Daoy (cell line): ENCODE data around the gene NSUN6. TPM values are rescaled to one million over a fixed set of nuclear protein-coding genes. Genes with fewer than 3 reads are reported as not detected.
"Not testable (repeated sequence)": the region's sequence is repeated elsewhere in the genome, so short reads cannot be mapped to it uniquely, and the experiment has no call there.

Experiments
- DNase-seq: peaks from one replicate; pipeline ENCODE4 v3.0.0-alpha.2; 2015; ENCODE audit warnings: low read depth
- total RNA-seq: library from RNA; depleted of rRNA; stranded (reverse); fragments of >200 nt; shearing (Covaris generic); gene quantifications from 2 replicates; pipeline ENCODE4 v1.2.3, GENCODE V29; 2014

NSUN6 gene
- total RNA-seq, 1 experiment from 2014 or later, result 13.5 TPM

DNA sequence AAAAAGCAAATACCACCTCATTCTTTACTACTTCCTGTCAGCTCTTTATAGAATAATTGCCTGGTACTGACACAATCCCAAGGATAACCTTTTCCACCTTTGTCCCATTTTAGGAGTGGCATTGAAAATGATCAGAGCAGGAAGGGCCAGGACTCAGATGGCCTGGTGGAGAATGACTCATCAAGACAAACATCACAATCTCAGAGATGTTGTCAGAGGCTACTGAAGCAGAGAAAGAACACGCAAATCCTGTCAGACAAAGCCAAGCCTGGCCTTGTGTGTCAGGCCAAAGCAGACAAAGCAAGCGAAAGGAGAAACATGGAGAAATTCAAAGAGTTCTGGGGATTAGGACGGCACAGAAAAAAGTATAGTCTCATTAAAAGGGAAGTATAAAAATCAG is 40.9 kb downstream of the NSUN6 start:
- peak; percentile 85 for DNase-seq

DNA sequence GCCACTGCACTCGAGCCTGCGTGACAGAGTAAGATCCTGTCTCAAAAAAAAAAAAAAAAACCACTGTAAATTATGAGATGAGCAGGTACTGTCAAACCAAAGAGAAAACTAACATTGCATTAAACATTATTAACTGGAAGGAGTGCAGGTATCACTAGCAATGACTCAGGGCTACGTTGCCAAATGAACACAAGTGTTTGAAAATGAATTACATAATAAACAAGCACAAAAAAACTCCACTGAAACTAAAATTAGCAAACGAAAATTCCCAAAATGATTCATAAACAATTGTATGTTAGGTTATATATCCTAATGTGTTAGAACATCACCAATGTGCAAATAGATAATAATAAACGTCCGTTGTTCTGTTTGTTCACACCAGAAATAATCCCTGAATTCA is 42.8 kb downstream of the NSUN6 start:
- DNase-seq, result no peak

DNA sequence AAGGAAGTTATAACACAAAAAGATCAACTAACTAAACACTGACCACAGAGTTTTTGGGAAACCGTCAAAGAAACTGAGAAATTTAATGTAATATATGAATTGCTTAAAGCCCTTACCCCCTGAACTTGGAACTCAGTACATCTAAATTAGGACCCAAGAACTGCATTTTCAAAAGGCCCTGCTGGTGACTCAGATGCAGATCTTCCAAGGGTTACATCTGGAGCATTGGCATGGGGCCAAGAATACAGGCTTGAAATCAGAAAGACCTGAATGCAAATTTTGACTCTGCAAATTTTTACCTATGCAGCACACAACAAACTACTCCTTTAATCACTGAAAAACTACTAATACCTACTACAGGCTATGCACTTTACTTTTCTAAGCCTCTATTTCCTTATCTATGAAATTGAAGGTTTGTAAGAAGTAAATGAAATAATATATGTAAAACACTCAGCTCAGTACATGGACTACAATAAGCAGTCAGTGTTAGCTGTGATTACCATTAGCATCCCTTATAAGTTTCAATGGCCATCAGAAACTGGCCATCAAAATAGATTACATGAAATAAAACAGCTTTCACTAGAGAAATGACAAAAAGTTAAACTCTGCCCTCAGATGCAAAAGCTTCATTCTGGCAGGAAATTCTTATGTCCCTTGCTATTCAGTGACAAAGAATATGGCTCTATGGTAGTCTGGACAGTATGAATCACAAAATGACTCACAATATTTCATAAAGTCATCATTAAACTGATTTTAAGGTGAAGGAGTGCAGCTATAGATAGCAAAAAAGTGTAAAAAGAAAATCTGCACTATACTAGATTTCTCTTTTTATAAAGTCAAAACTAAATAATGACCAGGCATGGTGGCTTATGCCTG is 43.6 kb downstream of the NSUN6 start:
- peak; percentile 84 for DNase-seq

DNA sequence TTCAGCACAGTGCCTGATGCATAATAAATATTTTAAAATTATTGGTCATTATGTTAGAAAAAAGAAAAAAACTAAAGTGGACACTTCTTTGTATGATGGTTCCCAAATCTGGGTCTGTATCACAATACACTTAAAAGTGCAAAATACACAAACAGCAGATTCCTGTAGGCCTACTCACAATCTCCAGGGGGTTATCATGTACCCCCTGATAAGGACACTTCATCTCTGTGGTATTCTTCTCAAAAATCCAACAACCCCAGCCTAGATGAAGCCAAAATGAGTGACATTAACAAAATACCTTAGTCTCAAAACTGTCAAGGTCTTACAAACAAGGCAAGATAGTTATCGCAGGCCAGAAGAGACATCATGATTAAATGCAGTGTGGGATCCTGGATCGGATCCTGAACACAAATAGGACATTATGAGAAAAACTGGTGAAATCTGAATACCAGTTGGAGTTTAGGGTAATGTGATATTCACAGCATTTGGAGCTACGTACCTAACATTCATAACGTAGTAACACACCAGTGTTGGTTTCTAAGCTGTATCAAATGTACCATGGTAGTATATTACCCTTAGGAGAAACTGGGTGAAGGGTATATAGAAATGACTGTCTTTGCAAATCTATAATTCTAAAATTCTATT is 45.2 kb downstream of the NSUN6 start:
- peak; percentile 28 for DNase-seq

DNA sequence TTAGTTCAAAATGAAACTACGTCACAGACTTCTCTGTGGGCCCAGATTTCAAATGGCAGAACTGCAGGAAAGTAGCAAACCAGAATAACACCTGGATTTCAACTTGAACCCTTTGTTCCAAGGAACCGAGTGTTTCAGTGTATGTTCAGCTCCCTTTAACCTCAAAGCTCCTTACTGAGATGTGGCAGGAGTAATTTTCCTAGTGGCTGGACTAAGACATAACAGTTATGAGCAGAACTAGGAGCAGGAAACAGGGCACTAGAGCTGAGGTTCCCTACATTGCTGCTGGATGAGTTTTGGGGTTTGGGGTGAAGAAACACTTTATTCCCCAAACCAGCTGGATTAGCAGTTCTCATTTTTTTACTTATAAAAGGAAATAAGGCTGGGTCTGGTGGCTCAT is 50.1 kb downstream of the NSUN6 start:
- no peak for DNase-seq

DNA sequence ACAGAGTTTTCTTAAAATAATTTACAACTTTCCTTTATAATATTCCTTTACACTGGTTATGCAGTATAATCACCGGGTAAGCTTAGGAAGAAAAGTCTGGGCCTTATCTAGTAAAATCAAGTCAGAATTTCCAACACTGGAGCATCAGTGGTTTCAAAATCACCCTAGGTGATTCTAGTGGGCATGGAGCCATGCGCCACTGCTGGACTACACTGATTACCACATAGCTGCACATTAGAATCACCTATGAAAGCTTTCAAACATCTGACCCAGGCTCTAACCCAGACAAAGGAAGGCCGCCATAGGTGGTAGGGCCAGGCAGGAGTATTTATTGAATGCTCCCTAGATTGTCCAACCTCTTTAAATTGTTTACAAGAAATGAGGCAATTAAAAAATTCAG is 52.0 kb downstream of the NSUN6 start:
- DNase-seq, result no peak

DNA sequence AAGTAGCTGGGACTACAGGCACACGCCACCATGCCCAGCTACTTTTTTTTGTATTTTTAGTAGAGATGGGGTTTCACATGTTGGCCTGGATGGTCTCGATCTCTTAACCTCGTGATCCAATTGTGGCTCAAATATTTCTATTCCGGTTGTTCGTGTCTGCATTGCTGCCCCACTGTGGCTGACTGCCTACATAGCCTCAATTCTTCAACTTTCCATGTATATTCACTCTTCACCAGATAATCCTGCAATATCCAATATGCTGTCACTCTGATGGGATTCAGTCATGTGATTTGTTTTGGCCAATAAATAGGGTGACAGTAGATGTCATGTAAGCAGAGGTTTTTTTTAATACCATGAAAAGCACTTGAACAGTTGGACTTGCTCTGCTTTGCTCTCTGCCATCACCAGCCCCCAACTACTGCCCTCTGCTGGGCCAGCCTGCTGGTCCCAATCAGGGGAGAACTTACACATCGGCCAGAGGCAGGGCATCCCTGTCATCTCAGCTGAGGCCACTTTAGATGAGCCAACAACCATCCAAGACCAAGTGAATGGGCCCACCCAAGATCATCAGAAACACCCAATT is 56.7 kb downstream of the NSUN6 start:
- no peak for DNase-seq

DNA sequence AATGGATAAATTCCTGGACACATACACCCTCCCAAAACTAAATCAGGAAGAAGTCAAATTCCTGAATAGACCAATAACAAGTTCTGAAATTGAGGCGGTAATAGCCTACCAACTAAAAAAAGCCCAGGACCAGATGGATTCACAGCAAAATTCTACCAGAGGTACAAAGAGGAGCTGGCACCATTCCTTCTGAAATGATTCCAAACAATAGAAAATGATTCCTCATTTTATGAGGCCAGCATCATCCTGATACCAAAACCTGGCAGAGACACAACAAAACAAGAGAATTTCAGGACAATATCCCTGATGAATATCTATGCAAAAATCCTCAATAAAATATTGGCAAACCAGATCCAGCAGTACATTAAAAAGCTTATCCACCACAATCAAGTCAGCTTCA is 60.2 kb downstream of the NSUN6 start:
- DNase-seq, result not testable (repeated sequence)

DNA sequence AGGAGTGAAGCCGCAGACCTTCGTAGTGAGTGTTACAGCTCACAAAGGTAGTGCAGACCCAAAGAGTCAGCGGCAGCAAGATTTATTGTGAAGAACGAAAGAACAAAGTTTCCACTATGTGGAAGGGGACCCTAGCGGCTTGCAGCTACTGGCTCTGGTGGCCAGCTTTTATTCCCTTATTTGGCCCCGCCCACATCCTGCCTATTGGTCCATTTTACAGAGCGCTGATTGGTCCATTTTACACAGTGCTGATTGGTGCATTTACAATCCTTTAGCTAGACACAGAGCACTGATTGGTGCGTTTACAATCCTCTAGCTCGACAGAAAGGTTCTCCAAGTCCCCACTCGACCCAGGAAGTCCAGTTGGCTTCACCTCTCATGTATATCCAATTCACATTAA is 64.8 kb downstream of the NSUN6 start:
- DNase-seq, result not testable (repeated sequence)

DNA sequence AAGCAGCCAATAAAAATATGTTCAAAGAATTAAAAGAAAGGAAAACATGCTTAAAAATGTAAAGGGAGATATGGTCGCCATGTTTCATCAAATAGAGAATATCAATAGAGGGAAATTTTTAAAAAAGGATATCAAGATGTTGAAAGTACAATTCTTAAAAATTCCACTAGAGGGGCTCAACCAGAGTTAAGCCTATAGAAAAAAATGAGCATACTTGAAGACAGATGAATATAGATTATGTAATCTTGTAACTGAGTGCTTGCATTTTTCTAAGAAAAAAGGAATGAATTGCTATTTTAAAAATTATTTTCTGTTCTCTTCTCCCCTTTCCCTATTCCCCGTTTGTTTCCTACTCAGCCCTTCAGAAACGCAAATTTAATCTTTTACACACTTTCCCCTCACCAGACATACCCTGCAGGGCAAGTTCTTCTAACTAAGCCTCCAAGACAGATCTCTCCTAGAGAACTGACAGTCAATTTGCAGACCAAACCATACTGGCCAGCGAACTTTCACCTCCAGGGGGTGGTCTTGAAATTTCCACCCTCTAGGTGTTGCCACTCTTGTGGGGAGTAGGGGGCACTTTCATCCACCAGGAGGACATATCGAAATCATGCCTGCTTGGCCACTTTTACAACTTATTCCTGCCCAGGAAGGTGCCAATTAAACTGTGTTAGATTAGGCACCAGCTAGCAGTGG is 67.7 kb downstream of the NSUN6 start:
- DNase-seq, result no peak

DNA sequence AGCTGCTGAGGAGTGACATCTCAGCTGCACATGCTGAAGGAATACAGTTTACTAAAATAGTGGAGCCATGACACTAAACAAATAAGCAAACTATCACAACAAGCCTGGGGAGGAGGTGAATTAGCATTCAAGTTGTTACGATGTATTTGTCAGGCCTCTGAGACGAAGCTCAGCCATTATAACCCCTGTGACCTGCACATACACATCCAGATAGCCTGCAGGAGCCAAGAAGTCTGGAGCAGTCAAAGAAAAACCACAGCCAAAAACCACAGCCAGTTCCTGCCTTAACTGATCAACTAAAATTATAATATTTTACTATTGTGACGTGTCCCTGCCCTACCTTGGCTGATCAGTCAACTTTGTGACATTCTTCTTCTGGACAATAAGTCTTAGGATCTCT is 68.6 kb downstream of the NSUN6 start:
- peak; percentile 7 for DNase-seq

DNA sequence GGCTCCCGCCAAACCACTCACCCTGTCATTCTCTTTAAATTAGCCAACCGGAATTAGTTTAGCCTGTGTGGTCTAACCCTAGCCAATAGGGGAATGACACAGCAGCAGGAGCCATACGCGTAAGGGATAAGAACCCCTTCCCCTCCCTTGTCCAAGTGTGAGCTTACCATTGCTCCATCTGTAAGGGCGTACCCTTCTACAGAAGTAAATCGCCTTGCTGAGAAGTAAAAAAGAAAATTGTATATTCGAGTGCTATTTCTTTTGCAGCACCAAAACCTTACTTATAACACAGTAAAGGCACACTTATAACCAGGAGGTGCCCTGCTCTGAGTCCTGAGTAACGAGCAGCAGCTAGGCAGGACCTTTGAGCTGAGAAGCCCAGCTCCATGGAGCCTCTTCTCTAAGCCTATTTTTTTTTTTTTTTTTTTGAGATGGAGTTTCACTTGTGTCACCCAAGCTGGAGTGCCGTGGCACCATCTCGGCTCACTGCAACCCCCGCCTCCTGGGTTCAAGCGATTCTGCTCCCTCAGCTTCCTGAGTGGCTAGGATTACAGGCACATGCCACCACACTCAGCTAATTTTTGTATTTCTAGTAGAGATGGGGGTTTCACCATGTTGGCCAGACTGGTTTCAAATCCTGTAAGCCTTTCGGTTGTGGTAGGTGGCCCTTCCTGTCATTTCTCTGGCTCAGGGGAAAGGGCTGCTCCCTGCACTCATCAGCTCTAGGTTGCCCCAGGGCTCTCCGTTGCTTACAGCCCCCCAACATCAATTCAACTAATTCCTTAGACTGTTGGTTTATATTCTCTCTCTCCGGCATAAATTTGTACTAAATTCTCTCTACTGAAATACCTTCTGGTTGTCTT is 73.3 kb downstream of the NSUN6 start:
- no peak for DNase-seq

DNA sequence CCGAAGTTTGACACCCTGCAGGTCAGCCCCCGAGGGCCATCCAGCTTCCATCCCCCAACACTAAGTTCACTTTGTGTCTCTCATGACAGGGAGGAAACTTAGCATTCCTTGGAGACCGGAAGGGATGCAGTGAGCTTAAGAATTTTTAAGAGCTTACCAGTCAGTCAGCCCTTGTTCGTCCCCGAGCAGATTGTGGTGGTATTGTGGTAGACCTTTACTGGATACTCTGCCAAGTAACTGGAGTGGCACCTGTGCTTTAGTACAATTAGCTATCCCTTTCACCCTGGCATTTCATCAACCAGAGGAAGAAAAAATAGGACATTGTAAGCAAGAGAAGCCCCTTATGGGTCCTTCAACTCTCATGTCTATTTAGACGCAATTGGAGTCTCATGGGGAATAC is 74.8 kb downstream of the NSUN6 start:
- no peak for DNase-seq

DNA sequence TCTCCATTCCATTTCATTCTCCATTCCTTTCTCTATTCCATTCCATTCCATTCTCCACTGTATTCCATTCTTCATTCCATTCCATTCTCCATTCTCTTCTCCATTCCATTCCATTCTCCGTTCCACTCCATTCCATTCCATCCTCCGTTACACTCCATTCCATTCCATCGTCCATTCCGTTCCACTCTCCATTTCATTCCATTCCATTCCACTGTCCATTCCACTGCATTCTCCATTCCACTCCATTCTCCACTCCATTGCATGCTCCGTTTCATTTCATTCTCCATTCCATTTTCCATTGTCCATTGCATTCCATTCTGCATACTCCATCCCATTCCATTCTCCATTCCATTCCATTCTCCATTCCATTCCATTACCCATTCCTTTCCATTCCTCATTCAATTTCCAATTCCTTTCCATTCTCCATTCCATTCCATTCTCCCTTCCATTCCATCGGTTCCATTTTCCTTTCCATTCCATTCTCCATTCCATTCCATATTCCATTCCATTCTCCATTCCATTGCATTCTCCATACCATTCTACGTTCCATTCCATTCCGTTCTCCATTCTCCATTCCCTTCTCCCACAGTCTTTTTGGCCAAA is 78.3 kb downstream of the NSUN6 start:
- DNase-seq, result no peak

DNA sequence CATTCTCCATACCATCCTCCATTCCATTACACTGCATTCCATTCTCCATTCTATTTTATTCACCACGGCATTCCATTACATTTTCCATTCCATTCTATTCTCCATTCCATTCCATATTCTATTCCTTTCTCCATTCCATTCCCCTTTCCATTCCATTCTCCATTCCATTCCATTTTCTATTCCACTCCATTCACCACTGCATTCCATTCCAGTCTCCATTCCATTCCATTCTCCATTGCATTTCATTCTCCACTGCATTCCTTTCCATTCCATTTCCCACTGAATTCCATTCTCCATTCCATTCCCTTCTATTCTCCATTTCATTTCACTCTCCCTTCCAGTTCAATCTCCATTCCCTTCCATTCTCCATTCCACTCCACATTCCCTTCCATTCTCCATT is 79.6 kb downstream of the NSUN6 start:
- DNase-seq, result no peak

DNA sequence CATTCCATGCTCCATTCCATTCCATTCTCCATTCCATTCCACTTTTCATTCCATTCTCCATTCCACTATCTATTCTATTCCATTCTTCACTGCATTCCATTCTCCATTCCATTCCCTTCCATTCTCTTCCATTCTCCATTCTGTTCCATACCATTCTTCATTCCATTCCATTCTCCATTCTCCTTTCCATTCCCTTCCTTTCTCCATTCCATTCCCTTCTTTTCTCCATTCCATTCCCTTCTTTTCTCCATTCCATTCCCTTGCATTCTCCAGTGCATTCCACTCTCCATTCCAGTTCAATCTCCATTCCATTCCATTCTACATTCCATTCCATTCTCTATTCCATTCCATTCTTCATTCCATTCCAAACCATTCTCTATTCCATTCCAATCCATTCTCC is 80.3 kb downstream of the NSUN6 start:
- DNase-seq, result no peak

DNA sequence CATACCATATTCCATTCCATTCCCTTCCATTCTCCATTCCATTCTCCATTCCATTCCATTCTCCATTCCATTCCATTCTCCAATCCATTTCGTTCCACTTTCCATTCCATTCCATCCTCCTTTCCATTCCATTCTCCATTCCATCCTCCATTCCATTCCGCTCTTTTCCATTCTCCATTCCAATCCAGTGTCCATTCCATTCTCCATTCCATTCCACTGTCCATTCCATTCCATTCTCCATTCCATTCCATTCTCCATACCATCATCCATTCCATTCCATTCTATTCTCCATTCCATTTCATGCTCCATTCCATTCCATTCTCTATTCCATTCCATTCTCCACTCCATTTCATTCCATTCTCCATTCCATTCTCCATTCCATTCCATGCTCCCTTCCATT is 81.0 kb downstream of the NSUN6 start:
- DNase-seq, result not testable (repeated sequence)

DNA sequence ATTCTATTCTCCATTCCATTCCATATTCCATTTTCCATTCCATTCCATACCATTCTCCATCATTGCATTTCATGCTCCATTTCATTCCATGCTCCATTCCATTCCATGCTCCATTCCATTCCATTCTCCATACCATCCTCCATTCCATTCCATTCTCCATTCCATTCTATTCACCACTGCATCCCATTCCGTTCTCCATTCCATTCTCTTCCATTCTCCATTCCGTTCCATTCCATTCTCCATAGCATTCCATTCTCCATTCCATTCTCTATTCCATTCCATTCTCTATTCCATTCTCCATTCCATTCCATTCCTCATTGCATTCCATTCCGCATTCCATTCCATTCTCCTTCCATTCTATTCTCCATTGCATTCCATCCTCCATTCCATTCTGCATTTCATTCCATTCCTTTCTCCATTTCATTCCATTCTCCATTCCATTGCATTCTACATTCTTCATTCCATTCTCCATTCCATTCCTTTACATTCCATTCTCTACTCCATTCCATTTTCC is 84.0 kb downstream of the NSUN6 start:
- no peak for DNase-seq

DNA sequence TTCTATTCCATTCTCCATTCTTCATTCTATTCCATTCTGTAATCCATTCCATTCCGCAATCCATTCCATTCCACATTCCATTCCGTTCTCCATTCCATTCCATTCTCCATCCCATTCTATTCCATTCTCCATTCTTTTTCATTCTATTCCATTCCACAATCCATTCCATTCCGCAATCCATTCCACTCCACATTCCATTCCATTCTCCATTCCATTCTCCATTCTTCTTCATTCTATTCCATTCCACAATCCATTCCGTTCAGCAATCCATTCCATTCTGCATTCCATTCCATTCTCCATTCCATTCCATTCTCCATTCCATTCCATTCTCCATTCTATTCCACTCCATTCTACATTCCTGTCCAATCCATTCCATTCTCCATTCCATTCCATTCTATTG is 85.2 kb downstream of the NSUN6 start:
- no peak for DNase-seq

DNA sequence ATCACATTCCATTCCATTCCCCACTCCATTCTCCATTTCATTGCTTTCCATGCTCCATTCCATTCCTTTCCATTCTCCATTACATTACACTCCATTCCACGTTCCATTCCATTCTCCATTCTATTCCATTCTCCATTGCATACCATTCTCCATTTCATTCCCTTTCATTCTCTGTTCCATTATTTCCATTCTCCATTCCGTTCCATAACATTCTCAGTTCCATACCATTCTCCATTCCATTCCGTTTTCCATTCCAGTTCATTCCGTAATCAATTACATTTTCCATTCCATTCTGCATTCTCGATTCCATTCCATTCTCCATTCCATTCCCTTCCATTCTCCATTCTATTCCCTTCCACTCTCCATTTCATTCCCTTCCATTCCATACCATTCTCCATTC is 86.4 kb downstream of the NSUN6 start:
- DNase-seq, result no peak
